Measurements from ENCODE around the gene DDX5. TPM values are rescaled to one million over a fixed set of nuclear protein-coding genes. Genes with fewer than 3 reads are reported as not detected.

Gene DDX5
- total RNA-seq, 2 donors from 2014 or later: 215 to 620 TPM

DNA sequence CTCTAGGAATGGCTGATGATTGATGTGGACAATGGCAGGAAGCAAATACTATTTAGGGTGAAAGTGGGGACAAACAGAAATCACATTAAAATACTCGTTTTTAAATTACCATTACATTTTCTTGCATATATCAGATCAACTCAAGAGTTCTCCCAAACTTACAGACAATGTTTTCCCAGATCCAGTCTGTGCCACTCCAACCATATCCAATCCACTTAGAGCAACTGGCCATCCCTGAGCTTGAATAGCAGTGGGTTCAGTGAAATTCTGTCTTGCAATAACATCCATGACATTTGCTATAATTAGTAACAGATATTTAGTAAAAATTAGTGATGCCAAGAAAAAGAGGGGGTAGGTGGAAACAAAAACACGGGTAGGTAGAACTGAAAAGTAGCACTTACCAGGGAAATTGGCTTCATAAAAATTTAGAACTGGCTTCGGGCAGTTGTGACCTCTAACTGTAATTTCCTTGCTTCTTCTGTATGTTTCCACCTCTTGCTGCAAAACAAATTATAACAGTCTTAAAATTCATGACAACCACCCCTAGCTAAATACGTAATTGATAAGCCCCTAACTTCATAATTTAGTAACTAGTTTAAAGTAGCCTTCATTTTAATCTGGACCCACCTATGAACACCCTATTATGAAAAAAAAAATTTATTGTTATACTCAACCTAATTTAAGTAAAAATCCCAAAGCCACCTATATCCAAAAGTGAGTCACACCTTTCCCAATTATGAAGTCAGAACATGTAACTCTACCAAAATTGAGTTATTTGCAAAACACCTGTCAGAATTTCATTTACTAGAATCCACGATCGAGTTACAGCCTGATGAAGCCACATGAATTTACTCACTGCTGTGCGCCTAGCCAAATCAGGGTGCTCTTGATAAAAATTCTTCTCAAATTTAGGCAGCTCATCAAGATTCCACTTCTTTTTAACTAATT lies 2.0 kb downstream of the DDX5 start:
- H3K27ac ChIP-seq: peak overlapping the region; percentile 98 to 100
- TF ChIP-seq, protein P1, sequence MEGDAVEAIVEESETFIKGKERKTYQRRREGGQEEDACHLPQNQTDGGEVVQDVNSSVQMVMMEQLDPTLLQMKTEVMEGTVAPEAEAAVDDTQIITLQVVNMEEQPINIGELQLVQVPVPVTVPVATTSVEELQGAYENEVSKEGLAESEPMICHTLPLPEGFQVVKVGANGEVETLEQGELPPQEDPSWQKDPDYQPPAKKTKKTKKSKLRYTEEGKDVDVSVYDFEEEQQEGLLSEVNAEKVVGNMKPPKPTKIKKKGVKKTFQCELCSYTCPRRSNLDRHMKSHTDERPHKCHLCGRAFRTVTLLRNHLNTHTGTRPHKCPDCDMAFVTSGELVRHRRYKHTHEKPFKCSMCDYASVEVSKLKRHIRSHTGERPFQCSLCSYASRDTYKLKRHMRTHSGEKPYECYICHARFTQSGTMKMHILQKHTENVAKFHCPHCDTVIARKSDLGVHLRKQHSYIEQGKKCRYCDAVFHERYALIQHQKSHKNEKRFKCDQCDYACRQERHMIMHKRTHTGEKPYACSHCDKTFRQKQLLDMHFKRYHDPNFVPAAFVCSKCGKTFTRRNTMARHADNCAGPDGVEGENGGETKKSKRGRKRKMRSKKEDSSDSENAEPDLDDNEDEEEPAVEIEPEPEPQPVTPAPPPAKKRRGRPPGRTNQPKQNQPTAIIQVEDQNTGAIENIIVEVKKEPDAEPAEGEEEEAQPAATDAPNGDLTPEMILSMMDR (IDR thresholded peaks at IDR 0.05): no peak
- H3K4me1 ChIP-seq: peaks cover 0 to 57% of the 10 kb centered on the region in 2 donors
- H3K9me3 ChIP-seq: no peaks in the 10 kb centered on the region
- H3K36me3 ChIP-seq: peaks cover 68% of the 10 kb centered on the region
- peak overlapping the region; percentile 93 to 100 for H3K4me3 ChIP-seq
- H3K27me3 ChIP-seq: no peaks in the 10 kb centered on the region
- no peak for DNase-seq (ENCODE audit: low spot score)

DNA sequence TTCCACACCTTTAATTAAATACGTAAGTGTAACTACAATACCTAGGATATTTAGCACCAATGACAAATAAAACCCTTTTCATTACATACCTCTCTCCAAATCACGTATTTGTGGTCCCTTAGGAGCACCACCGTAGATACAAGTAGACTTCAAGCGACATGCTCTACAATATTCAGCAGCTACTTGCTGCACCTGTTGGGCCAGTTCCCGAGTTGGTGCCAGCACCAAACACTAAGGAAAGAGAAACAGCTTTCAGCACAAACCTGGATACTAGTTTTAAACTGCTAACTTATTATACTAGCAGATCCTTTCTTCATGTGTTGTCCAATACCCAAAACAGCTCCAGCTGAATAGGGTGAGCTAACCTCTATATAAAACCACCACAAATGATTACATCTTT lies 2.7 kb downstream of the DDX5 start:
- Histone ChIP-seq H3K4me3 (no peak overlapping the region), H3K36me3 (peaks cover 73% of the 10 kb centered on the region), H3K4me1 (peaks cover 0 to 55% of the 10 kb centered on the region in 2 donors), H3K27me3 (no peaks in the 10 kb centered on the region), H3K9me3 (no peaks in the 10 kb centered on the region), H3K27ac (no peak overlapping the region)
- TF ChIP-seq, protein P1 (IDR thresholded peaks at IDR 0.05): no peak
- DNase-seq (ENCODE audit: low spot score): no peak

DNA sequence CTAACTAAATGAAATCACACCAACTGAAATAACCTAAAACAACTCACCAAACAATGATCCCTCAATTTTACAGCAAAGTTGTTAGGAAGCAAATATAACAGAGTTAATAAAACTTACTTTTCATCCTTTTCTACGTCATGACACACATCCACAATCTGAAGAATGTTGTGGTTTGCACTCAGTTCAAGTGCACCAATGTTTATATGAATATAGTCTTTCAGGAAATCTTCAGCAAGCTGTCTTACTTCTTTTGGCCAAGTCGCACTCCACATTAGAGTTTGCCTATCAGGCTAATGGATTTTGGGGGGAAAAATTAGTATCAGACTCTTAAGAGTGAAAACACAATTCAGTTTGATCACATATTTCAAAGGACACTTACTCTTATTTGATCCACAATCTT lies 3.3 kb downstream of the DDX5 start:
- no peaks in the 10 kb centered on the region for H3K9me3 ChIP-seq
- no peak overlapping the region for H3K4me3 ChIP-seq
- no peak overlapping the region for H3K27ac ChIP-seq
- no peak for DNase-seq (ENCODE audit: low spot score)
- no peaks in the 10 kb centered on the region for H3K27me3 ChIP-seq
- TF ChIP-seq, protein P1 (IDR thresholded peaks at IDR 0.05): no peak
- H3K4me1 ChIP-seq: peaks cover 0 to 52% of the 10 kb centered on the region in 2 donors
- H3K36me3 ChIP-seq: peaks cover 78% of the 10 kb centered on the region

DNA sequence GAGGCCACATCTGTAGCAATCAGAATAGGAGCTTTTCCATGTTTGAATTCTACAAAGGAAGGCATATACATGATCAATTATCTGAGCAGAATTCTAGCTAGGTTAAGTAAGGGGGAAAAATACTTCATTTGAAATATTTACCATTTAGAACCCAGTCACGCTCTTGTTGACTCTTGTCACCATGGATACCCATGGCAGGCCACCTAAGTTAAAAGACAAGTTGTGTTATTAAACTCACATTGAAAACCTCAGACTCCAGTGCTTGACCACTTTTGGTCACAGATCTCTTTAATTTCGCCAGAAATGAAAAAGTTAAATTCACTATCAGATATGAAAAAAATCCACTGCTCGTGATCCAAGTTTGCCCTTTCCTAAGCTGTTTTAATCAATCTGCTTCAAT lies 4.1 kb downstream of the DDX5 start:
- no peaks in the 10 kb centered on the region for H3K9me3 ChIP-seq
- DNase-seq (ENCODE audit: low spot score): no peak
- peaks cover 82% of the 10 kb centered on the region for H3K36me3 ChIP-seq
- no peak overlapping the region for H3K4me3 ChIP-seq
- peaks cover 0 to 56% of the 10 kb centered on the region in 2 donors for H3K4me1 ChIP-seq
- TF ChIP-seq, protein P1 (IDR thresholded peaks at IDR 0.05): no peak
- no peaks in the 10 kb centered on the region for H3K27me3 ChIP-seq
- no peak overlapping the region for H3K27ac ChIP-seq

DNA sequence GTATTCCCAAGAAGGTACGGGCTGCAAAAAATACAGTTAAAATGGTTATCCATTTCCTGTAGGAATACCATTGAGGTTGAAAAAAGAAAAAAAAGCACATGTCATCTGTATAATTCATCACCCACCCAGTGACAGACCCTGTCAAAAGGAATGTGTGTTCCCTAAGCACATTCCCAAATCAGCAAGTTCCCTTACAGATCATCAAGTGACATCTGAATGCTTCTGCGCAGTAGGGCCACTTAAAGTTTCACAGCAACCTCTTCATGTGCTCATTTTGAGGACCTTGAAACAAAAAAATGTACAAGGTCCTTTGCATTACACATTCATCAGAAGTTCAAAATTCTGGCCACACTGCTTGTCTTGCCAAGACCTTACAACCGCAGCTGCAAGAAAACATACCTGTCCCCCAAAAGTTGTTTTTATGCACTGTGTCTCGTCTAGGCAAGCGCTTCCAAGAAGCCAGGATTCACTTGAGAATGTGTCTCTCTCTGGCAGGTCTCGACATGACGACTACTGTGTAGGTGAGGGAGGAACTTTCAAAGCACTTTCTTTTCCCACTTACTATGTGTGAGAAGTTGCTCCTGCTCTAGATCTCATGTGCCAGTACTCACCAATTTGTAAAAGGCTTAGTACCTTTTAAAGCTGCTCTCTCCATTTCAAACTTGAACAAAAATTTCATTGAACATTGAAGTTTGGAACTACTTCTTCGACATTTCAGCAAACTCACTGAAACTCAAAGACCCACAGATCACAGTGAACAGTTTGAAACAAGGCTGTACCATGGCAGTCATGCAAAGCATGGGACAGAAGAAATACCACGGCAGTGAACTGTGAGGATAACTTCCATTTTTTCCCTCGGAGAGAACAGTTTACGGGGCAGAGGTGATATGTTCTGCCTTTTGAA lies 5.0 kb downstream of the DDX5 start:
- Histone ChIP-seq H3K9me3 (no peaks in the 10 kb centered on the region), H3K4me3 (no peak overlapping the region), H3K4me1 (peaks cover 0 to 60% of the 10 kb centered on the region in 2 donors), H3K36me3 (peaks cover 82% of the 10 kb centered on the region), H3K27me3 (no peaks in the 10 kb centered on the region), H3K27ac (no peak overlapping the region)
- DNase-seq (ENCODE audit: low spot score): no peak
- TF ChIP-seq, protein P1 (IDR thresholded peaks at IDR 0.05): no peak
